Omental fat pad (tissue), 4 donors: ENCODE measurements around the gene GRIK3. TPM values are rescaled to one million over a fixed set of nuclear protein-coding genes. Genes with fewer than 3 reads are reported as not detected.
"Not testable (repeated sequence)": the region's sequence is repeated elsewhere in the genome, so short reads cannot be mapped to it uniquely, and the experiment has no call there.

ENCODE experiments used
- ATAC-seq: fragments of 150-250 bp; one replicate; pipeline ENCODE4 v1.9.1; 2016; ENCODE audit warnings: mild to moderate bottlenecking, moderate library complexity; ENCODE audit not compliant: low FRiP score
- DNase-seq: peaks from one replicate; pipeline ENCODE4 v3.0.0-alpha.2; 2019; ENCODE audit warnings: low spot score
- CTCF ChIP-seq, 3 donors: fragments of 450-650 bp; IDR thresholded peaks; one replicate each; pipeline ENCODE4 v1.5.1; 2016 to 2017; ENCODE audit warnings: antibody characterized with exemption in 3 of 3, mild to moderate bottlenecking in 3 of 3, moderate library complexity in 2 of 3
- total RNA-seq, 4 donors: library from RNA; depleted of rRNA; stranded (reverse); fragments of >200 nt; gene quantifications; one replicate each; pipeline ENCODE4 v1.1.0, GENCODE V29; 2016

Gene GRIK3
- total RNA-seq, 4 donors from 2014 or later, result 0.09 to 0.79 TPM; not detected in 2

GRCh38 chr1:36906555-36906954 lies 127.8 kb downstream of the GRIK3 start:
- DNase-seq (no peak), ATAC-seq (no peak)
- TF ChIP-seq CTCF (IDR thresholded peaks at IDR 0.05), result no peak

GRCh38 chr1:36905941-36906340 lies 128.4 kb downstream of the GRIK3 start:
- no peak for DNase-seq
- TF ChIP-seq CTCF (IDR thresholded peaks at IDR 0.05), result no peak
- no peak for ATAC-seq

GRCh38 chr1:36900128-36900527 lies 134.2 kb downstream of the GRIK3 start:
- ATAC-seq (no peak), DNase-seq (no peak)
- TF ChIP-seq CTCF (IDR thresholded peaks at IDR 0.05), result no peak

GRCh38 chr1:36897813-36898212 lies 136.5 kb downstream of the GRIK3 start:
- not testable (repeated sequence) for DNase-seq, ATAC-seq

- TF ChIP-seq CTCF (IDR thresholded peaks at IDR 0.05), result no peak
- ATAC-seq (no peak), DNase-seq (no peak)
Observed at GRCh38 chr1:36894824-36895223, 139.5 kb downstream of the GRIK3 start.

- no peak for DNase-seq
Observed at GRCh38 chr1:36890776-36891175, 143.5 kb downstream of the GRIK3 start.

GRCh38 chr1:36889478-36890226 lies 144.7 kb downstream of the GRIK3 start:
- no peak for TF ChIP-seq CTCF (IDR thresholded peaks at IDR 0.05)
- no peak for DNase-seq
- no peak for ATAC-seq

More at GRCh38 chr1:36890776-36891175, 143.5 kb downstream of the GRIK3 start:
- ATAC-seq, result no peak
- TF ChIP-seq CTCF (IDR thresholded peaks at IDR 0.05), result no peak
